Fibroblast of lung (primary cell): Measurements from ENCODE around the gene PHEX. TPM values are rescaled to one million over a fixed set of nuclear protein-coding genes. Genes with fewer than 3 reads are reported as not detected.

ENCODE experiments used
- DNase-seq, 2 donors: peaks; one replicate each; pipeline versions ENCODE4 v3.0.0 to v3.0.0-alpha.2; 2010; ENCODE audit warnings: low read depth in 2 of 2
- H2AFZ ChIP-seq: 2 replicates; pipeline ENCODE4 v1.5.1; 2012; ENCODE audit warnings: low read length, control low read depth, inconsistent platforms
- H3K27ac ChIP-seq: 2 replicates; pipeline ENCODE4 v1.5.1; 2011; ENCODE audit warnings: low read length, control low read depth; ENCODE audit not compliant: insufficient read depth
- H3K27me3 ChIP-seq: 2 replicates; pipeline ENCODE4 v1.5.1; 2011; ENCODE audit warnings: mild to moderate bottlenecking, low read length; ENCODE audit not compliant: control insufficient read depth, insufficient read depth
- H3K36me3 ChIP-seq: 2 replicates; pipeline ENCODE4 v1.5.1; 2011; ENCODE audit warnings: low read length; ENCODE audit not compliant: control insufficient read depth, insufficient read depth
- H3K4me1 ChIP-seq: 2 replicates; pipeline ENCODE4 v1.5.1; 2011; ENCODE audit warnings: low read length; ENCODE audit not compliant: control insufficient read depth, insufficient read depth; ENCODE audit errors: extremely low read depth
- H3K4me2 ChIP-seq: 2 replicates; pipeline ENCODE4 v1.5.1; 2011; ENCODE audit warnings: low read length, control low read depth; ENCODE audit not compliant: insufficient read depth; ENCODE audit errors: extremely low read depth
- H3K4me3 ChIP-seq, 4 experiments: fragments of 200-600 bp in 1 of 4; sonication (generic) in 1 of 4; replicated peaks in 1 of 4; 2 replicates each; pipeline ENCODE4 v1.5.1; 2011 to 2016; ENCODE audit warnings: low read length in 4 of 4, low read depth in 3 of 4, mild to moderate bottlenecking in 3 of 4, control low read depth in 2 of 4, inconsistent platforms in 1 of 4, mixed read lengths in 1 of 4; ENCODE audit not compliant: insufficient read depth in 1 of 4; ENCODE audit errors: control extremely low read depth in 1 of 4
- H3K79me2 ChIP-seq: 2 replicates; pipeline ENCODE4 v1.5.1; 2012; ENCODE audit warnings: mild to moderate bottlenecking, low read length, inconsistent platforms; ENCODE audit not compliant: control insufficient read depth, insufficient read depth
- H3K9ac ChIP-seq: 2 replicates; pipeline ENCODE4 v1.5.1; 2011; ENCODE audit warnings: mild to moderate bottlenecking, low read length, control low read depth; ENCODE audit not compliant: insufficient read depth
- H3K9me3 ChIP-seq: 2 replicates; pipeline ENCODE4 v1.5.1; 2012; ENCODE audit warnings: low read depth, low read length; ENCODE audit not compliant: control insufficient read depth, insufficient read depth
- H4K20me1 ChIP-seq: 2 replicates; pipeline ENCODE4 v1.5.1; 2011; ENCODE audit warnings: low read length; ENCODE audit not compliant: control insufficient read depth, insufficient read depth; ENCODE audit errors: extremely low read depth
- EZH2 ChIP-seq: IDR thresholded peaks from 2 replicates; pipeline ENCODE4 v1.5.1; 2012; ENCODE audit warnings: low read length, control low read depth, mild to moderate bottlenecking; ENCODE audit errors: missing control alignments
- polyA plus RNA-seq, 2 donors: library from polyadenylated mRNA; depleted of rRNA in 1 of 2; stranded (reverse) in 1 of 2; unstranded in 1 of 2; fragments of >200 nt; gene quantifications; 2 replicates each; pipeline ENCODE4 v1.2.1, GENCODE V29; 2011 to 2012; ENCODE audit warnings: missing spikeins in 1 of 2
- total RNA-seq: library from RNA; depleted of rRNA; stranded (reverse); fragments of >200 nt; gene quantifications from 2 replicates; pipeline ENCODE4 v1.2.1, GENCODE V29; 2014
- TF ChIP-seq, protein P1 (sequence below), 2 donors: IDR thresholded peaks in 1 of 2; conservative IDR thresholded peaks in 1 of 2; 1 replicate in 1 of 2; 2 replicates in 1 of 2; pipeline ENCODE4 v1.5.1; 2011 to 2012; ENCODE audit warnings: low read length in 2 of 2, control low read depth in 1 of 2, inconsistent platforms in 1 of 2, low read depth in 1 of 2, mild to moderate bottlenecking in 1 of 2

The PHEX gene
- total and polyA plus RNA-seq, 2 donors (not counting 1 experiment from before 2014, with no cell fraction given) = 1.2 to 1.7 TPM

DNA sequence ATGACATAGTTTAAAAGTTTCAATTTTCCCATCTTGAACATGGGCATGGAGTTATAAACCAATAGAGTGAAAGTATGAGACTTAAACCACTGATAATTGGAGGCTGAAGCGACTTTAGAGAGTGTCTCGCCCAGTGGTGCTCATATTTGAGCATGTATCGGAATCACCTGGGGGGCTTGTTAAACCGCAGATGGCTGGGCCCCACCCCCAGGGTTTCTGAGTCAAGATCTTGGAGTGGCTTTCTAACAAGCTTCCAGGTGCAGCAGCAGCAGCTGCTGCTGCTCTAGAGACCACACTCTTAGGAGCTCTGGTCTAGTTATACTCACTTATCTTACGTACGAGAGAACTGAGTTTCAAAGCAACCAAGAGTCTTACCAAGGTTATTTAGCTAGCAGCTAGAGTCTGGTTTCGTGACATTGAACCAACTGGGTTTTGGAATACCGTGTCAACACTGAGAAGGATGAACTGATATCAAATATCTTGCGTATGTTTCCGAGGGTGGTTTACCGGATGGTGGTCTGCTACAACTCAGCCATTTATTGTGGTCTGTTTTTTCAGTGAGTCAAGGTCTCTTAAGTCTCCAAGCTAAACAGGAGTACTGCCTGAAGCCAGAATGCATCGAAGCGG lies 5.9 kb downstream of the PHEX start:
- H3K36me3 ChIP-seq = no peaks in the 10 kb centered on the region
- DNase-seq = no peak
- H3K79me2 ChIP-seq = no peaks in the 10 kb centered on the region
- H2AFZ ChIP-seq = no peak overlapping the region
- H4K20me1 ChIP-seq = no peaks in the 10 kb centered on the region
- H3K4me3 ChIP-seq = no peak overlapping the region
- no peak overlapping the region for H3K27ac ChIP-seq
- no peak overlapping the region for H3K4me2 ChIP-seq
- H3K27me3 ChIP-seq = no peaks in the 10 kb centered on the region
- no peaks in the 10 kb centered on the region for H3K4me1 ChIP-seq
- TF ChIP-seq, protein P1, sequence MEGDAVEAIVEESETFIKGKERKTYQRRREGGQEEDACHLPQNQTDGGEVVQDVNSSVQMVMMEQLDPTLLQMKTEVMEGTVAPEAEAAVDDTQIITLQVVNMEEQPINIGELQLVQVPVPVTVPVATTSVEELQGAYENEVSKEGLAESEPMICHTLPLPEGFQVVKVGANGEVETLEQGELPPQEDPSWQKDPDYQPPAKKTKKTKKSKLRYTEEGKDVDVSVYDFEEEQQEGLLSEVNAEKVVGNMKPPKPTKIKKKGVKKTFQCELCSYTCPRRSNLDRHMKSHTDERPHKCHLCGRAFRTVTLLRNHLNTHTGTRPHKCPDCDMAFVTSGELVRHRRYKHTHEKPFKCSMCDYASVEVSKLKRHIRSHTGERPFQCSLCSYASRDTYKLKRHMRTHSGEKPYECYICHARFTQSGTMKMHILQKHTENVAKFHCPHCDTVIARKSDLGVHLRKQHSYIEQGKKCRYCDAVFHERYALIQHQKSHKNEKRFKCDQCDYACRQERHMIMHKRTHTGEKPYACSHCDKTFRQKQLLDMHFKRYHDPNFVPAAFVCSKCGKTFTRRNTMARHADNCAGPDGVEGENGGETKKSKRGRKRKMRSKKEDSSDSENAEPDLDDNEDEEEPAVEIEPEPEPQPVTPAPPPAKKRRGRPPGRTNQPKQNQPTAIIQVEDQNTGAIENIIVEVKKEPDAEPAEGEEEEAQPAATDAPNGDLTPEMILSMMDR (conservative IDR thresholded peaks at IDR 0.05 in 1 of 2, IDR thresholded peaks at IDR 0.05 in 1 of 2; ENCODE audit: low read depth in 1 of 2, low read length in 2 of 2) = no peak
- no peak for TF ChIP-seq EZH2
- no peak overlapping the region for H3K9ac ChIP-seq
- H3K9me3 ChIP-seq = no peaks in the 10 kb centered on the region

DNA sequence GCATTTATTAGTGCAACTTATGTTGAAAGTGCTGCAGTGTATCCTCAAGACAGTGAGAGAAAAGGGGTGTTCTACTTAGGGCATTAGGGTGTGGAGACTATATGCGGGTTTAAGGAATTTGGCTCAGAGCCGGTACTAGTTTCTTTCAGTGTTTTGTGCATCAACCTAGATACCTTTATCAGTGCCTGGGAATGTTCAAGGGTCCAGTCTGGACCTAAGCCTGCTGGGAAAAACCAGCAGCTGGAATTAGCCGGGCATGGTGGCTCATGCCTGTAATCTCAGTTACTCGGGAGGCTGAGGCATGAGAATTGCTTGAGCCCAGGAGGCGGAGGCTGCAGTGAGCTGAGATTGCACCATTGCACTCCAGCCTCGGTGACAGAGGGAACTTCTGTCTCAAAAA lies 7.4 kb downstream of the PHEX start:
- Histone ChIP-seq H3K36me3 (no peaks in the 10 kb centered on the region), H3K4me1 (no peaks in the 10 kb centered on the region), H3K27me3 (no peaks in the 10 kb centered on the region), H2AFZ (no peak overlapping the region), H3K4me2 (no peak overlapping the region), H3K9ac (no peak overlapping the region), H4K20me1 (no peaks in the 10 kb centered on the region), H3K27ac (no peak overlapping the region), H3K9me3 (no peaks in the 10 kb centered on the region), H3K4me3 (no peak overlapping the region), H3K79me2 (no peaks in the 10 kb centered on the region)
- no peak for DNase-seq
- no peak for TF ChIP-seq EZH2
- TF ChIP-seq, protein P1 (conservative IDR thresholded peaks at IDR 0.05 in 1 of 2, IDR thresholded peaks at IDR 0.05 in 1 of 2; ENCODE audit: low read depth in 1 of 2, low read length in 2 of 2) = no peak

DNA sequence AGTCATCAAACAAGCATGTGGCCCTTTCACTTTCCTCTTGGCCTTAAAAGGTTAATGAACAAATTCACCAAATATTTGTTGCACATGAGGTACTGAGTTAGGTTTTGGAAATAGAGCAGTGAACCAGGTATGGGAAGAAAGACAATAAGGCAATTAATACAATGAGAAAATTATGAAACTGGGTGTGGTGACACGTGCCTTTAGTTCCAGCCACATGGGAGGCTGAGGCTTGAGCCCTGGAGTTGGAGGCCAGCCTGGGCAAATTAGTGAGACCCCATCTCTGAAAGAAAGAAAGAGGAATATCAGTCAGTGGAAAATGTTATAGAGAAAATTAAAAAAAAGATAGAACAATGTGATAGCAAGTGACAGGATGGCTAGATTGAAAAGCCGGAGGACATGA lies 8.1 kb downstream of the PHEX start:
- Histone ChIP-seq H2AFZ (no peak overlapping the region), H3K9ac (no peak overlapping the region), H3K9me3 (no peaks in the 10 kb centered on the region), H3K4me2 (no peak overlapping the region), H3K27ac (no peak overlapping the region), H3K79me2 (no peaks in the 10 kb centered on the region), H3K4me1 (no peaks in the 10 kb centered on the region), H4K20me1 (no peaks in the 10 kb centered on the region), H3K4me3 (no peak overlapping the region), H3K36me3 (no peaks in the 10 kb centered on the region), H3K27me3 (no peaks in the 10 kb centered on the region)
- no peak for DNase-seq
- no peak for TF ChIP-seq EZH2
- TF ChIP-seq, protein P1 (conservative IDR thresholded peaks at IDR 0.05 in 1 of 2, IDR thresholded peaks at IDR 0.05 in 1 of 2; ENCODE audit: low read depth in 1 of 2, low read length in 2 of 2) = no peak
